Measurements from ENCODE around the gene AGBL1. TPM values are rescaled to one million over a fixed set of nuclear protein-coding genes. Genes with fewer than 3 reads are reported as not detected.

The AGBL1 gene
- total RNA-seq, result under 1 TPM; 0.23 to 0.91 TPM

GRCh38 chr15:86079508-86080266 lies at the start of gene AGBL1:
Gene AGBL1, plus strand, starts transcription at chr15:86079871.
- DNase-seq (ENCODE audit: low spot score), result no peak
- no peaks in the 10 kb centered on the region for H3K4me1 ChIP-seq (replicated peaks)
- no peaks in the 10 kb centered on the region for H3K9me3 ChIP-seq
- no peak within 1 kb of the TSS for H3K4me3 ChIP-seq
- H3K27me3 ChIP-seq (replicated peaks; ENCODE audit: insufficient read depth), result no peaks in the 10 kb centered on the region
- H3K36me3 ChIP-seq, result no peaks in the 10 kb centered on the region
- WGBS, result 81% methylated on average over 23 of the region's 27 CpGs
- H3K27ac ChIP-seq, result no peak within 1 kb of the TSS
- TF ChIP-seq POLR2A (IDR thresholded peaks at IDR 0.05), result no peak
- intact Hi-C loops (cut with DNase I), result no loop called here

GRCh38 chr15:86034904-86035303 lies 44.8 kb upstream of the AGBL1 start:
- intact Hi-C loops (cut with DNase I), result no loop called here
- DNase-seq (ENCODE audit: low spot score), result no peak
- no peaks in the 10 kb centered on the region for H3K36me3 ChIP-seq
- H3K9me3 ChIP-seq, result no peaks in the 10 kb centered on the region
- H3K4me1 ChIP-seq (replicated peaks), result no peaks in the 10 kb centered on the region
- no peak for TF ChIP-seq POLR2A (IDR thresholded peaks at IDR 0.05)
- no peak for TF ChIP-seq CTCF (IDR thresholded peaks at IDR 0.05)
- TF ChIP-seq POLR2AphosphoS5 (IDR thresholded peaks at IDR 0.05), result no peak
- H3K27ac ChIP-seq, result no peak overlapping the region
- H3K27me3 ChIP-seq (replicated peaks; ENCODE audit: insufficient read depth), result no peaks in the 10 kb centered on the region
- no peak overlapping the region for H3K4me3 ChIP-seq

GRCh38 chr15:86036243-86036642 lies 43.4 kb upstream of the AGBL1 start:
- no peaks in the 10 kb centered on the region for H3K9me3 ChIP-seq
- no peak overlapping the region for H3K27ac ChIP-seq
- 73% methylated on average over 1 of the region's 1 CpG for WGBS
- TF ChIP-seq POLR2AphosphoS5 (IDR thresholded peaks at IDR 0.05) (no peak), POLR2A (IDR thresholded peaks at IDR 0.05) (no peak), CTCF (IDR thresholded peaks at IDR 0.05) (no peak)
- H3K36me3 ChIP-seq, result no peaks in the 10 kb centered on the region
- no peaks in the 10 kb centered on the region for H3K27me3 ChIP-seq (replicated peaks; ENCODE audit: insufficient read depth)
- H3K4me1 ChIP-seq (replicated peaks), result no peaks in the 10 kb centered on the region
- no peak overlapping the region for H3K4me3 ChIP-seq
- intact Hi-C loops (cut with DNase I), result no loop called here
- DNase-seq (ENCODE audit: low spot score), result no peak

GRCh38 chr15:86038491-86038890 lies 41.2 kb upstream of the AGBL1 start:
- Histone ChIP-seq H3K27me3 (replicated peaks; ENCODE audit: insufficient read depth) (no peaks in the 10 kb centered on the region), H3K36me3 (no peaks in the 10 kb centered on the region), H3K4me3 (no peak overlapping the region), H3K27ac (no peak overlapping the region), H3K4me1 (replicated peaks) (no peaks in the 10 kb centered on the region), H3K9me3 (no peaks in the 10 kb centered on the region)
- intact Hi-C loops (cut with DNase I), result no loop called here
- WGBS, result 92% methylated on average over 1 of the region's 1 CpG
- DNase-seq (ENCODE audit: low spot score), result no peak
- no peak for TF ChIP-seq POLR2AphosphoS5 (IDR thresholded peaks at IDR 0.05)
- TF ChIP-seq POLR2A (IDR thresholded peaks at IDR 0.05), result no peak
- no peak for TF ChIP-seq CTCF (IDR thresholded peaks at IDR 0.05)

GRCh38 chr15:86040356-86041033 lies 39.2 kb upstream of the AGBL1 start:
- Histone ChIP-seq H3K36me3 (no peaks in the 10 kb centered on the region), H3K27ac (no peak overlapping the region), H3K9me3 (no peaks in the 10 kb centered on the region), H3K27me3 (replicated peaks; ENCODE audit: insufficient read depth) (no peaks in the 10 kb centered on the region), H3K4me1 (replicated peaks) (no peaks in the 10 kb centered on the region), H3K4me3 (no peak overlapping the region)
- DNase-seq (ENCODE audit: low spot score), result no peak
- WGBS, result 73% methylated on average over 6 of the region's 6 CpGs
- intact Hi-C loops (cut with DNase I), result no loop called here
- no peak for TF ChIP-seq POLR2A (IDR thresholded peaks at IDR 0.05)
- no peak for TF ChIP-seq CTCF (IDR thresholded peaks at IDR 0.05)
- TF ChIP-seq POLR2AphosphoS5 (IDR thresholded peaks at IDR 0.05), result no peak

All from prostate gland (tissue), 2 donors.